ENCODE results near the gene ACKR1.

DNA sequence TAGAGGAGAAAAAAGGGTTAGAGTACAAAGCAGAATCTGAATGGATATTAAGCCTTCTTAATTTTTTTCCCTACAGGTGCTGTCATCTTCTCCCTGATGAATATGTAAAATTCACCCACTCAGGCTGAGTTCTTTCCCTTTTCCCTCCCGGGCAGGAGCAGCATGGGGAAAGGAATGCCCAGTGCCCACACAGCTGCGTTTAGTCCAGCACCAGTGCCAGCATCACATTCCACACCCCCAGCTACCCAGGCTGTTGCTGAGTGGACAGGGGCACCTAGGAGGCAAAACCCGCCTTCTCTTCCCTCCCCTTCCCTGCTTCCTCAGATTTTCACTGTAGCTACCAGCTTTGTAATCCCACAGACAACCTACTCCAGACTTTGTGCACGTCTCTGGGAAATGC lies 36.6 kb upstream of the ACKR1 start:
- TF ChIP-seq POLR2A (IDR thresholded peaks at IDR 0.05) = no peak
- TF ChIP-seq, protein P1, sequence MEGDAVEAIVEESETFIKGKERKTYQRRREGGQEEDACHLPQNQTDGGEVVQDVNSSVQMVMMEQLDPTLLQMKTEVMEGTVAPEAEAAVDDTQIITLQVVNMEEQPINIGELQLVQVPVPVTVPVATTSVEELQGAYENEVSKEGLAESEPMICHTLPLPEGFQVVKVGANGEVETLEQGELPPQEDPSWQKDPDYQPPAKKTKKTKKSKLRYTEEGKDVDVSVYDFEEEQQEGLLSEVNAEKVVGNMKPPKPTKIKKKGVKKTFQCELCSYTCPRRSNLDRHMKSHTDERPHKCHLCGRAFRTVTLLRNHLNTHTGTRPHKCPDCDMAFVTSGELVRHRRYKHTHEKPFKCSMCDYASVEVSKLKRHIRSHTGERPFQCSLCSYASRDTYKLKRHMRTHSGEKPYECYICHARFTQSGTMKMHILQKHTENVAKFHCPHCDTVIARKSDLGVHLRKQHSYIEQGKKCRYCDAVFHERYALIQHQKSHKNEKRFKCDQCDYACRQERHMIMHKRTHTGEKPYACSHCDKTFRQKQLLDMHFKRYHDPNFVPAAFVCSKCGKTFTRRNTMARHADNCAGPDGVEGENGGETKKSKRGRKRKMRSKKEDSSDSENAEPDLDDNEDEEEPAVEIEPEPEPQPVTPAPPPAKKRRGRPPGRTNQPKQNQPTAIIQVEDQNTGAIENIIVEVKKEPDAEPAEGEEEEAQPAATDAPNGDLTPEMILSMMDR (IDR thresholded peaks at IDR 0.05) = no peak
